H9 (cell line): Measurements from ENCODE around the gene CHCHD4. TPM values are rescaled to one million over a fixed set of nuclear protein-coding genes. Genes with fewer than 3 reads are reported as not detected.

Experiments
- DNase-seq: peaks from one replicate; pipeline ENCODE4 v3.0.0-alpha.2; 2017
- H2AFZ ChIP-seq: one replicate; pipeline ENCODE4 v1.6.1; 2013; ENCODE audit warnings: mild to moderate bottlenecking, low read length, control low read depth, moderate library complexity
- H2AK5ac ChIP-seq: 2 replicates; pipeline ENCODE4 v1.6.1; 2013; ENCODE audit warnings: low read length, control low read depth, mixed read lengths; ENCODE audit not compliant: insufficient read length
- H2BK120ac ChIP-seq: one replicate; pipeline ENCODE4 v1.6.1; 2013; ENCODE audit warnings: low read depth, mild to moderate bottlenecking, low read length, control low read depth, inconsistent platforms; ENCODE audit not compliant: poor library complexity, severe bottlenecking
- H2BK12ac ChIP-seq: 2 replicates; pipeline ENCODE4 v1.6.1; 2013; ENCODE audit warnings: low read length, control low read depth, mixed read lengths, low read depth; ENCODE audit not compliant: insufficient read length
- H2BK15ac ChIP-seq: 2 replicates; pipeline ENCODE4 v1.6.1; 2013; ENCODE audit warnings: low read depth, low read length, control low read depth
- H2BK20ac ChIP-seq: one replicate; pipeline ENCODE4 v1.6.1; 2013; ENCODE audit warnings: low read depth, mild to moderate bottlenecking, low read length, control low read depth, inconsistent platforms; ENCODE audit not compliant: poor library complexity, severe bottlenecking
- H2BK5ac ChIP-seq: 2 replicates; pipeline ENCODE4 v1.6.1; 2013; ENCODE audit warnings: low read length, control low read depth, mixed read lengths; ENCODE audit not compliant: insufficient read length
- H3K14ac ChIP-seq: 2 replicates; pipeline ENCODE4 v1.6.1; 2013; ENCODE audit warnings: low read length, control low read depth; ENCODE audit not compliant: insufficient read depth
- H3K18ac ChIP-seq: 2 replicates; pipeline ENCODE4 v1.6.1; 2013; ENCODE audit warnings: low read depth, mild to moderate bottlenecking, mixed read lengths, low read length, control low read depth; ENCODE audit not compliant: insufficient read length
- H3K23ac ChIP-seq: 2 replicates; pipeline ENCODE4 v1.6.1; 2013; ENCODE audit warnings: low read length, control low read depth, mixed read lengths, low read depth; ENCODE audit not compliant: insufficient read length
- H3K23me2 ChIP-seq: 2 replicates; pipeline ENCODE4 v1.6.1; 2013; ENCODE audit warnings: low read depth, mild to moderate bottlenecking, mixed read lengths, low read length, control low read depth; ENCODE audit not compliant: insufficient read length, poor library complexity, severe bottlenecking
- H3K27ac ChIP-seq: 2 replicates; pipeline ENCODE4 v1.5.1; 2013; ENCODE audit warnings: low read length, control low read depth, mixed read lengths, low read depth; ENCODE audit not compliant: insufficient read length
- H3K27me3 ChIP-seq: 2 replicates; pipeline ENCODE4 v1.6.1; 2013; ENCODE audit warnings: low read length, control low read depth, inconsistent platforms; ENCODE audit not compliant: insufficient read depth
- H3K4ac ChIP-seq: 2 replicates; pipeline ENCODE4 v1.6.1; 2013; ENCODE audit warnings: low read depth, mild to moderate bottlenecking, control low read depth, inconsistent platforms, low read length, moderate library complexity
- H3K4me1 ChIP-seq: 2 replicates; pipeline ENCODE4 v1.6.1; 2013; ENCODE audit warnings: low read length, control low read depth, inconsistent platforms; ENCODE audit not compliant: insufficient read depth
- H3K4me2 ChIP-seq: 2 replicates; pipeline ENCODE4 v1.6.1; 2013; ENCODE audit warnings: low read length, control low read depth, mixed read lengths; ENCODE audit not compliant: insufficient read length, insufficient read depth
- H3K56ac ChIP-seq: 2 replicates; pipeline ENCODE4 v1.6.1; 2013; ENCODE audit warnings: low read depth, mild to moderate bottlenecking, mixed read lengths, low read length, control low read depth; ENCODE audit not compliant: insufficient read length
- H3K79me1 ChIP-seq: 2 replicates; pipeline ENCODE4 v1.6.1; 2013; ENCODE audit warnings: low read depth, mild to moderate bottlenecking, moderate library complexity, low read length, control low read depth, inconsistent platforms; ENCODE audit not compliant: insufficient read depth, poor library complexity, severe bottlenecking
- H3K79me2 ChIP-seq: 2 replicates; pipeline ENCODE4 v1.6.1; 2013; ENCODE audit warnings: low read length, control low read depth, inconsistent platforms; ENCODE audit not compliant: insufficient read depth
- H3K9ac ChIP-seq: 2 replicates; pipeline ENCODE4 v1.6.1; 2013; ENCODE audit warnings: low read length, control low read depth, mixed read lengths; ENCODE audit not compliant: insufficient read length; ENCODE audit errors: extremely low read depth
- H3K9me3 ChIP-seq: one replicate; pipeline ENCODE4 v1.6.1; 2013; ENCODE audit warnings: low read depth, low read length, inconsistent platforms; ENCODE audit not compliant: control insufficient read depth
- H3T11ph ChIP-seq: one replicate; pipeline ENCODE4 v1.6.1; 2013; ENCODE audit warnings: mild to moderate bottlenecking, low read length, control low read depth, inconsistent platforms
- H4K20me1 ChIP-seq: one replicate; pipeline ENCODE4 v1.6.1; 2013; ENCODE audit not compliant: control insufficient read depth, insufficient read length, insufficient read depth
- H4K5ac ChIP-seq: 2 replicates; pipeline ENCODE4 v1.6.1; 2013; ENCODE audit warnings: low read depth, mild to moderate bottlenecking, mixed read lengths, low read length, control low read depth; ENCODE audit not compliant: insufficient read length
- H4K8ac ChIP-seq: replicated peaks from 2 replicates; pipeline ENCODE4 v1.6.1; 2013; ENCODE audit warnings: low read length, control low read depth, mixed read lengths, low read depth; ENCODE audit not compliant: insufficient read length
- H4K91ac ChIP-seq: 2 replicates; pipeline ENCODE4 v1.6.1; 2013; ENCODE audit warnings: low read depth, mild to moderate bottlenecking, moderate library complexity, mixed read lengths, low read length, control low read depth; ENCODE audit not compliant: insufficient read length
- H3K27ac Mint-ChIP-seq, 3 experiments: 2 replicates in 2 of 3; 3 replicates in 1 of 3; pipeline ENCODE4 v1.8.0; 2020 to 2021; ENCODE audit warnings: mixed read lengths in 3 of 3, mild to moderate bottlenecking in 1 of 3, moderate library complexity in 1 of 3
- H3K27me3 Mint-ChIP-seq: 2 replicates; pipeline ENCODE4 v1.8.0; 2021; ENCODE audit warnings: low read depth, mild to moderate bottlenecking, moderate library complexity, mixed read lengths
- H3K36me3 Mint-ChIP-seq, 3 experiments: 2 replicates in 2 of 3; 3 replicates in 1 of 3; pipeline ENCODE4 v1.8.0; 2020 to 2021; ENCODE audit warnings: low read depth in 3 of 3, mixed read lengths in 3 of 3; ENCODE audit not compliant: insufficient read depth in 1 of 3
- H3K4me1 Mint-ChIP-seq, 2 experiments: 2 replicates each; pipeline ENCODE4 v1.8.0; 2020; ENCODE audit warnings: mixed read lengths in 2 of 2
- H3K4me3 Mint-ChIP-seq, 2 experiments: 2 replicates in 1 of 2; 3 replicates in 1 of 2; pipeline ENCODE4 v1.8.0; 2020 to 2021; ENCODE audit warnings: mild to moderate bottlenecking in 2 of 2, mixed read lengths in 2 of 2, moderate library complexity in 1 of 2
- H3K9me3 Mint-ChIP-seq, 2 experiments: 2 replicates in 1 of 2; 3 replicates in 1 of 2; pipeline ENCODE4 v1.8.0; 2020; ENCODE audit warnings: mild to moderate bottlenecking in 2 of 2, mixed read lengths in 2 of 2, moderate library complexity in 1 of 2
- CTCF ChIP-seq: fragments of 200-600 bp; sonication (generic); conservative IDR thresholded peaks from 3 replicates; pipeline ENCODE4 v1.8.0; 2021; ENCODE audit warnings: antibody characterized with exemption, mild to moderate bottlenecking
- WGBS: extraction: QIAGEN DNeasy Blood & Tissue Kit; methylation state at CpG from one replicate; pipeline ENCODE4 v1.1.7; 2013; ENCODE audit warnings: missing lambda C conversion rate, low lambda C conversion rate, mixed read lengths; ENCODE audit not compliant: insufficient read length; ENCODE audit errors: extremely low coverage; 5-methylcytosine and 5-hydroxymethylcytosine counted together
- total RNA-seq: library from RNA; stranded (reverse); gene quantifications from 2 replicates; pipeline ENCODE4 v1.2.1, GENCODE V29; 2021

CHCHD4 gene
- total RNA-seq, 1 experiment from 2014 or later = 13.7 TPM

- Histone ChIP-seq H3K9me3 (no peaks in the 10 kb centered on the region), H3K27ac (no peak overlapping the region), H3K23ac (no peak overlapping the region), H3K79me1 (peaks cover 9% of the 10 kb centered on the region), H3K79me2 (peaks cover 3% of the 10 kb centered on the region; the same call in 1 of the 2 replicates), H3K18ac (no peak overlapping the region), H3K23me2 (no peaks in the 10 kb centered on the region), H3K56ac (no peak overlapping the region), H4K91ac (no peak overlapping the region), H2BK12ac (no peak overlapping the region), H2AFZ (no peak overlapping the region), H3K4me1 (no peaks in the 10 kb centered on the region), H2AK5ac (no peak overlapping the region), H2BK5ac (no peak overlapping the region), H3K9ac (no peak overlapping the region), H3K4me2 (no peak overlapping the region), H3K14ac (no peak overlapping the region), H3K4ac (no peak overlapping the region), H3T11ph (no peak overlapping the region), H4K20me1 (no peaks in the 10 kb centered on the region), H2BK20ac (no peak overlapping the region), H4K8ac (no peak overlapping the region), H2BK15ac (no peak overlapping the region), H4K5ac (no peak overlapping the region), H2BK120ac (no peak overlapping the region), H3K27me3 (no peaks in the 10 kb centered on the region)
- Mint-ChIP-seq H3K36me3 (peaks cover 29 to 80% (median 73%) of the 10 kb centered on the region in 3 experiments; a peak in 6 of 7 replicates), H3K4me1 (peaks cover 6 to 8% of the 10 kb centered on the region in 2 experiments), H3K27ac (no peak overlapping the region), H3K27me3 (no peaks in the 10 kb centered on the region), H3K9me3 (no peaks in the 10 kb centered on the region), H3K4me3 (no peak overlapping the region)
- no peak for TF ChIP-seq CTCF
- no CpG with 5 or more reads among the region's 12 CpGs for WGBS
- no peak for DNase-seq
Observed at GRCh38 chr3:14130707-14131106, 6.0 kb upstream of the CHCHD4 start.
